Spleen (tissue), 11 donors: ENCODE data around the gene PI3. TPM values are rescaled to one million over a fixed set of nuclear protein-coding genes. Genes with fewer than 3 reads are reported as not detected.

Source experiments
- DNase-seq: peaks from one replicate; pipeline ENCODE4 v3.0.0-alpha.2; 2020
- H3K27ac ChIP-seq, 8 donors: fragments of 200-600 bp; sonication (generic) in 7 of 8; 1 replicate in 4 of 8; 2 replicates in 4 of 8; pipeline versions ENCODE4 v1.5.0 to v1.8.0; 2016 to 2021; ENCODE audit warnings: inconsistent platforms in 4 of 8, mild to moderate bottlenecking in 4 of 8, moderate library complexity in 1 of 8
- H3K27me3 ChIP-seq, 7 donors: fragments of 200-600 bp; sonication (generic) in 6 of 7; replicated peaks in 1 of 7; 1 replicate in 4 of 7; 2 replicates in 3 of 7; pipeline versions ENCODE4 v1.5.0 to v1.8.0; 2016 to 2021; ENCODE audit warnings: inconsistent platforms in 3 of 7, mild to moderate bottlenecking in 1 of 7
- H3K36me3 ChIP-seq, 6 donors: fragments of 200-600 bp; sonication (generic) in 5 of 6; 1 replicate in 4 of 6; 2 replicates in 2 of 6; pipeline versions ENCODE4 v1.5.0 to v1.8.0; 2016 to 2021; ENCODE audit warnings: inconsistent platforms in 2 of 6
- H3K4me1 ChIP-seq, 6 donors: fragments of 200-600 bp; sonication (generic) in 5 of 6; 1 replicate in 3 of 6; 2 replicates in 3 of 6; pipeline versions ENCODE4 v1.5.0 to v1.8.0; 2016 to 2021; ENCODE audit warnings: inconsistent platforms in 3 of 6
- H3K4me3 ChIP-seq, 8 donors: fragments of 200-600 bp; sonication (generic) in 7 of 8; 1 replicate in 4 of 8; 2 replicates in 4 of 8; pipeline versions ENCODE4 v1.5.0 to v1.8.0; 2016 to 2021; ENCODE audit warnings: inconsistent platforms in 4 of 8, mild to moderate bottlenecking in 4 of 8, moderate library complexity in 2 of 8
- H3K9me3 ChIP-seq, 8 donors: fragments of 200-600 bp; sonication (generic) in 7 of 8; 1 replicate in 4 of 8; 2 replicates in 4 of 8; pipeline versions ENCODE4 v1.5.0 to v1.8.0; 2016 to 2021; ENCODE audit warnings: inconsistent platforms in 4 of 8
- CTCF ChIP-seq, 11 experiments: fragments of 200-600 bp in 7 of 11; fragments of 450-650 bp in 4 of 11; sonication (generic) in 4 of 11; IDR thresholded peaks in 8 of 11; conservative IDR thresholded peaks in 3 of 11; 1 replicate in 7 of 11; 2 replicates in 4 of 11; pipeline versions ENCODE4 v1.4.0 to v1.8.0; 2016 to 2021; ENCODE audit warnings: antibody characterized with exemption in 11 of 11, inconsistent platforms in 4 of 11, mild to moderate bottlenecking in 1 of 11
- POLR2A ChIP-seq, 3 donors: fragments of 450-650 bp; IDR thresholded peaks; one replicate each; pipeline ENCODE4 v1.5.1; 2017; ENCODE audit warnings: antibody characterized with exemption in 3 of 3, mild to moderate bottlenecking in 1 of 3
- POLR2AphosphoS5 ChIP-seq, 3 donors: sonication (generic); formaldehyde crosslinking; IDR thresholded peaks; one replicate each; pipeline ENCODE4 v1.5.1; 2017; ENCODE audit warnings: antibody characterized with exemption in 3 of 3
- WGBS, 5 donors: extraction: QIAGEN DNeasy Blood & Tissue Kit in 3 of 5; methylation state at CpG; one replicate each; pipeline versions ENCODE4 v1.1.5 to v1.1.7; 2013 to 2018; 5-methylcytosine and 5-hydroxymethylcytosine counted together
- intact Hi-C: fragments of 100-400 bp; cut with DNase I; formaldehyde crosslinking; loops from one replicate; pipeline ENCODE4 v1.15.0; 2023; ENCODE audit warnings: low total_unique reads
- polyA plus RNA-seq, 3 donors: library from polyadenylated mRNA; stranded (reverse); fragments of 200-250 nt; gene quantifications; one replicate each; pipeline ENCODE4 v1.2.1, GENCODE V29; 2013
- total RNA-seq, 7 donors: library from RNA; depleted of rRNA in 3 of 7; stranded (reverse); fragments of >200 nt in 3 of 7; fragmentation: NEBNext Ultra II Directional in 4 of 7; extraction: Animal tissue kit (Norgen Biotek cat#: 25700) in 4 of 7; gene quantifications; one replicate each; pipeline versions ENCODE4 v1.1.0 to v1.2.1, GENCODE V29; 2016 to 2021
- donor health status: healthy with polysubstance abuse.
- donor health status: DM: no; HTN: no; CAD: no; lungs with moderate emphysema.
- donor health status: DM: no; HTN: no; CAD: no.
- donor health status: Bipolar disorder and iron deficiency.
- donor health status: healthy.
- donor health status: DM: no; HTN: no; CAD: no.
- donor health status: DM: yes; HTN: yes; CAD: no.

PI3 gene
- total and polyA plus RNA-seq, 10 donors: 1.7 to 22.8 (median 2.8) TPM; not detected in 3

- TF ChIP-seq CTCF (IDR thresholded peaks at IDR 0.05 in 8 of 11, conservative IDR thresholded peaks at IDR 0.05 in 3 of 11): no peak
- TF ChIP-seq POLR2AphosphoS5 (IDR thresholded peaks at IDR 0.05): no peak
- no peak for TF ChIP-seq POLR2A (IDR thresholded peaks at IDR 0.05)
- intact Hi-C loops: no loop called here
- 83 to 94% (median 90%) methylated on average over 3 of the region's 3 CpGs for WGBS, 5 donors
- Histone ChIP-seq H3K4me1 (no peaks in the 10 kb centered on the region), H3K36me3 (no peaks in the 10 kb centered on the region), H3K4me3 (no peak overlapping the region), H3K27me3 (peaks cover 0 to 13% (median 0%) of the 10 kb centered on the region in 7 donors), H3K9me3 (no peaks in the 10 kb centered on the region), H3K27ac (no peak overlapping the region)
- DNase-seq: no peak
These were observed 38.1 kb downstream of the PI3 start for GRCh38 chr20:45212836-45213235.

- H3K4me3 ChIP-seq: no peak overlapping the region
- no peak overlapping the region for H3K27ac ChIP-seq
- no peaks in the 10 kb centered on the region for H3K9me3 ChIP-seq
- no peaks in the 10 kb centered on the region for H3K36me3 ChIP-seq
- H3K27me3 ChIP-seq: peaks cover 0 to 31% (median 0%) of the 10 kb centered on the region in 7 donors
- no peak for DNase-seq
- TF ChIP-seq POLR2A (IDR thresholded peaks at IDR 0.05): no peak
- no peaks in the 10 kb centered on the region for H3K4me1 ChIP-seq
- intact Hi-C loops: no loop called here
- WGBS, 5 donors: 61 to 84% (median 70%) methylated on average over 4 of the region's 4 CpGs
These were observed 43.4 kb downstream of the PI3 start for GRCh38 chr20:45218124-45218523.

GRCh38 chr20:45218636-45219035 is 43.9 kb downstream of the PI3 start:
- peaks cover 0 to 36% (median 0%) of the 10 kb centered on the region in 7 donors for H3K27me3 ChIP-seq
- H3K4me1 ChIP-seq: no peaks in the 10 kb centered on the region
- WGBS, 5 donors: 50 to 95% (median 92%) methylated on average over 1 to 2 of the region's 2 CpGs
- no peak overlapping the region for H3K27ac ChIP-seq
- H3K9me3 ChIP-seq: no peaks in the 10 kb centered on the region
- TF ChIP-seq CTCF (IDR thresholded peaks at IDR 0.05 in 8 of 11, conservative IDR thresholded peaks at IDR 0.05 in 3 of 11) (no peak), POLR2A (IDR thresholded peaks at IDR 0.05) (no peak), POLR2AphosphoS5 (IDR thresholded peaks at IDR 0.05) (no peak)
- H3K4me3 ChIP-seq: no peak overlapping the region
- intact Hi-C loops: no loop called here
- H3K36me3 ChIP-seq: no peaks in the 10 kb centered on the region
- DNase-seq: no peak

GRCh38 chr20:45221076-45221475 is 46.4 kb downstream of the PI3 start, which contains the start of gene SEMG2:
TSS of gene SEMG2 (plus strand) at chr20:45221373. CDS start at chr20:45221390, 17 bp downstream.
- Histone ChIP-seq H3K27me3 (peaks cover 0 to 48% (median 0%) of the 10 kb centered on the region in 7 donors), H3K4me1 (no peaks in the 10 kb centered on the region), H3K4me3 (no peak within 1 kb of the TSS), H3K27ac (no peak within 1 kb of the TSS), H3K9me3 (no peaks in the 10 kb centered on the region), H3K36me3 (no peaks in the 10 kb centered on the region)
- TF ChIP-seq POLR2A (IDR thresholded peaks at IDR 0.05) (no peak), POLR2AphosphoS5 (IDR thresholded peaks at IDR 0.05) (no peak), CTCF (IDR thresholded peaks at IDR 0.05 in 8 of 11, conservative IDR thresholded peaks at IDR 0.05 in 3 of 11) (no peak)
- intact Hi-C loops: no loop called here
- WGBS, 5 donors: 90 to 97% (median 94%) methylated on average over 4 of the region's 4 CpGs
- DNase-seq: no peak

- intact Hi-C loops: no loop called here
- no peak for DNase-seq
- no peak overlapping the region for H3K4me3 ChIP-seq
- H3K4me1 ChIP-seq: no peaks in the 10 kb centered on the region
- no peak overlapping the region for H3K27ac ChIP-seq
- no peak for TF ChIP-seq POLR2AphosphoS5 (IDR thresholded peaks at IDR 0.05)
- no peaks in the 10 kb centered on the region for H3K9me3 ChIP-seq
- peaks cover 0 to 52% (median 1%) of the 10 kb centered on the region in 7 donors for H3K27me3 ChIP-seq
- no peaks in the 10 kb centered on the region for H3K36me3 ChIP-seq
These were observed 48.4 kb downstream of the PI3 start for GRCh38 chr20:45223136-45223535.

Other genes starting within 250 kb of the PI3 start
- 10 to 100 TPM; 11.6 to 18.0 (median 15.5) TPM for gene TOMM34, start 214.5 kb upstream of the PI3 start, total RNA-seq
- 10 to 100 TPM; 13.6 to 19.4 (median 18.4) TPM for gene TOMM34, start 214.5 kb upstream of the PI3 start, polyA plus RNA-seq
- gene STK4, start 208.4 kb upstream of the PI3 start, total RNA-seq: 100 to 1,000 TPM; 115 to 241 (median 130) TPM
- 10 to 100 TPM; 19.0 to 26.5 (median 19.7) TPM for gene STK4, start 208.4 kb upstream of the PI3 start, polyA plus RNA-seq
- gene KCNS1, start 73.8 kb upstream of the PI3 start, total RNA-seq: not detected
- under 1 TPM in 2 of 3 donors, not detected in 1; 0.05 to 0.06 TPM for gene KCNS1, start 73.8 kb upstream of the PI3 start, polyA plus RNA-seq
- not detected for gene WFDC5, start 59.7 kb upstream of the PI3 start, total RNA-seq
- not detected for gene WFDC5, start 59.7 kb upstream of the PI3 start, polyA plus RNA-seq
- gene WFDC12, start 50.4 kb upstream of the PI3 start, total RNA-seq: not detected
- gene WFDC12, start 50.4 kb upstream of the PI3 start, polyA plus RNA-seq: not detected
- gene SEMG1, start 32.1 kb downstream of the PI3 start, total RNA-seq: under 1 TPM in 1 of 7 donors, not detected in 6; 0.72 TPM
- gene SEMG1, start 32.1 kb downstream of the PI3 start, polyA plus RNA-seq: not detected
- gene SEMG2, start 46.5 kb downstream of the PI3 start, total RNA-seq: not detected
- gene SEMG2, start 46.5 kb downstream of the PI3 start, polyA plus RNA-seq: not detected
- 10 to 100 TPM in 3 of 7 donors, 1 to 10 TPM in 4; 2.9 to 26.9 (median 9.0) TPM for gene SLPI, start 79.7 kb downstream of the PI3 start, total RNA-seq
- gene SLPI, start 79.7 kb downstream of the PI3 start, polyA plus RNA-seq: 10 to 100 TPM in 1 of 3 donors, 1 to 10 TPM in 2; 5.1 to 11.9 (median 8.4) TPM
- gene RBPJL, start 131.9 kb downstream of the PI3 start, total RNA-seq: not detected
- gene RBPJL, start 131.9 kb downstream of the PI3 start, polyA plus RNA-seq: under 1 TPM in 2 of 3 donors, not detected in 1; 0.05 to 0.09 TPM
- gene MATN4, start 133.4 kb downstream of the PI3 start, total RNA-seq: not detected
- gene MATN4, start 133.4 kb downstream of the PI3 start, polyA plus RNA-seq: under 1 TPM in 2 of 3 donors, not detected in 1; 0.19 to 0.52 TPM
- gene SDC4, start 173.5 kb downstream of the PI3 start, total RNA-seq: 10 to 100 TPM; 27.2 to 56.1 (median 39.7) TPM
- gene SDC4, start 173.5 kb downstream of the PI3 start, polyA plus RNA-seq: 10 to 100 TPM; 10.4 to 21.0 (median 15.5) TPM
- gene SYS1, start 188.3 kb downstream of the PI3 start, total RNA-seq: 10 to 100 TPM; 23.7 to 69.8 (median 35.3) TPM
- gene SYS1, start 188.3 kb downstream of the PI3 start, polyA plus RNA-seq: 10 to 100 TPM; 15.1 to 22.2 (median 21.6) TPM
- under 1 TPM in 2 of 7 donors, not detected in 5; 0.60 to 0.66 TPM for gene TP53TG5, start 203.4 kb downstream of the PI3 start, total RNA-seq
- under 1 TPM in 1 of 3 donors, not detected in 2; 0.08 TPM for gene TP53TG5, start 203.4 kb downstream of the PI3 start, polyA plus RNA-seq
- gene DBNDD2, start 233.4 kb downstream of the PI3 start, total RNA-seq: 10 to 100 TPM; 15.8 to 38.5 (median 28.1) TPM
- gene DBNDD2, start 233.4 kb downstream of the PI3 start, polyA plus RNA-seq: 10 to 100 TPM; 19.0 to 36.2 (median 31.8) TPM
- 10 to 100 TPM; 60.2 to 82.8 (median 69.6) TPM for gene PIGT, start 241.2 kb downstream of the PI3 start, total RNA-seq
- gene PIGT, start 241.2 kb downstream of the PI3 start, polyA plus RNA-seq: 10 to 100 TPM; 42.5 to 51.0 (median 49.8) TPM